ENCODE results near the gene AXIN1. TPM values are rescaled to one million over a fixed set of nuclear protein-coding genes. Genes with fewer than 3 reads are reported as not detected.

AXIN1 gene
- total and polyA plus RNA-seq, 2 of the 8 experiments (the other 6 are each of a cell fraction or from before 2014, with no cell fraction given): 12.5 to 41.9 TPM

DNA sequence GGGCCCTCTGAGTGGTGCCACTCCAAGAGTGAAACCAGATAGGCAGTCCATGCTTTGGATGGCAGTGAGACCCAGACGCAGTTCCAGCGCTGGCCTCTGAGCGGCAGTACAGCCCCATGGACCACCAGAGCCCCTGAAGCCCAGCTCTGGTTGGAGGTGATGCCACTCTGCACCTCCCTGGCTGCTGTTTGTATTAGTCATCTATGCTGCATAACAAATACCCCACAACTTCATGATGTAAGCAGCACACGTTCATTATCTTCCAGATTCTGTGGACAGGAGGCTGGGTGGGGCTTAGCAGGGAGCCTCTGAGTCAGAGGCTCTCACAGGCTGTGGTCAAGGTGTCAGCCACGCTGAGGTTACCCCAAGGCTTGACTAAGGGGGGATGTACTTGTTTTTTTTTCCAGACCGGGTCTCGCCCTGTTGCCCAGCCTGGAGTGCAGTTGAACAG, 39.4 kb upstream of the AXIN1 start (continued):
- no peak for TF ChIP-seq RFX5 (IDR thresholded peaks at IDR 0.05; ENCODE audit: borderline replicate concordance, low read depth, low read length)
- 0 out of 4 replicates have a peak, but pooled peaks of 1 of the 2 experiments have one; percentile 61 for TF ChIP-seq SIN3A (conservative IDR thresholded peaks at IDR 0.05 in 1 of 2, IDR thresholded peaks at IDR 0.05 in 1 of 2; ENCODE audit: low read depth in 1 of 2, low read length in 2 of 2)
- TF ChIP-seq PHF8 (conservative IDR thresholded peaks at IDR 0.05; ENCODE audit: low read depth, low read length): no peak
- no peak for TF ChIP-seq TCF12 (IDR thresholded peaks at IDR 0.05; ENCODE audit: low read depth, low read length)
- TF ChIP-seq CHD2 (IDR thresholded peaks at IDR 0.05; ENCODE audit: low read length): no peak
- TF ChIP-seq SUZ12 (IDR thresholded peaks at IDR 0.05; ENCODE audit: low read length): no peak
- TF ChIP-seq ZNF274 (IDR thresholded peaks at IDR 0.05; ENCODE audit: borderline replicate concordance, extremely low read depth, low read length): no peak
- no peak for TF ChIP-seq NRF1 (IDR thresholded peaks at IDR 0.05; ENCODE audit: low read depth, low read length)
